C1 segment of cervical spinal cord (tissue), 14 donors: ENCODE measurements around the gene TOPORS.
A peak's percentile ranks its signal among the peaks of the same experiment; 100 is the strongest.
"Not testable (repeated sequence)": the region's sequence is repeated elsewhere in the genome, so short reads cannot be mapped to it uniquely, and the experiment has no call there.

ENCODE experiments used
- DNase-seq, 14 donors: peaks; one replicate each; lab custom pipeline; 2025; lab: John Stamatoyannopoulos, UW

TOPORS gene

DNA sequence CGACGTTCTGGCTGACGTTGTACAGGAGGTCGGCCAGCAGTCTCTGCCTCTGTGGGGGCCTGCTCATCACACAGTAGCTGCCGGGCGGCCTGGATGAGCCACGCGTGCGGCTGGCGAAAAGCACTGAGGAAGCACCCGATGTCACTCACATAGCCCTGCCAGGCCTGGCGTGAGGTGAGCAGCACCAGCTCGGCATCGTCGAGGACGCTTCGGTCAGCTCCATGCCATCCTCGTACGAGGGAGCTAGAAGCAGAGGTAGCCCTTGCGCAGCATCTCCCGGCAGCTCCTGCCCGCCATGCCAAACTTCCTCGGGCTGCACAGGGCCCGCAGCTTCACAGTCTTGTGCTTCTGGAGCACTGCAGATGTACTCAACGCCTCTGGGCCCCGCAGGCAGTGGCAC is 14.4 kb upstream of the TOPORS start:
- DNase-seq, result no peak

DNA sequence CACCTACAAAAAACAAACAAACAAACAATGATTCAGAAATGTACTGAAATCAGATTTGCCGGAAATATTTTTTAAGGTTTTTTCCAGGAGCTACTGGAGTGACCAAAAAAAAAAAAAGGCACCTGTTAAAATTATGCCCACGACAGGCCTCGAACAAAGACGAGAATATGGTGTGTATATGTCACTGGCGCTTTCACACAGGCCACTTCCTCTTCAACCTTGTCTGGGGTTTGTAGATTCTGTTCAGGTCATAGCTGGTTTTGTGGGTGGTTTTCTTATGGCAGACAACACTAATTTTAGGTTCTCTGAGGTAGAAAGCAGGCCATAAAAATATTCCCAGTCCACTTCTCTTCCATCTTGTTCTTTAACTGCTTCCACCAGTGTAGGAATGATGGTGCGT is 13.6 kb upstream of the TOPORS start:
- no peak for DNase-seq

DNA sequence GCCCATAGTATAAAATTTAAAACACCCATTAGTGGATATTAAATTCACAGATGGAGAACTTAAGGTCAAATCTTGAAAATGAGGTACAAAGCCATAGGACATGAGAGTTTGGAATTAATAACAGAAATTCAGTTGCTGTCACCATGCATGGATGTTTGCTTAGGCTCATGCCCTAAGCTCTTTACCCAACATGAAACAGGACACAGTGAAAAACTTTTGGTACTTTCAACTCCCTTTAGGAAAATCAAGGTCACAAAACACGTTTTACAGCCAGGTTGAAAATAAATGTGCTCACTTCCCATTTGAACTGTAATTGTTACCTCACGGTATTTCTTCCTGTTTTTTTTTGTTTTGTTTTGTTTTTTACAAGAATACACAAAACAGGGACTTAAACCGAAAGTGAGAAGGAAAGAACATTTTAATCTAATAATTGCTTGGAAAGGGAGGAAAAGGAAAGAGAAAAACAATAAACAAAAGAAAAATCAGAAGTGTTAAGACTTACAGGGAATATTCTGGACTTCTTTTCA is 6.1 kb upstream of the TOPORS start:
- DNase-seq, result no peak

DNA sequence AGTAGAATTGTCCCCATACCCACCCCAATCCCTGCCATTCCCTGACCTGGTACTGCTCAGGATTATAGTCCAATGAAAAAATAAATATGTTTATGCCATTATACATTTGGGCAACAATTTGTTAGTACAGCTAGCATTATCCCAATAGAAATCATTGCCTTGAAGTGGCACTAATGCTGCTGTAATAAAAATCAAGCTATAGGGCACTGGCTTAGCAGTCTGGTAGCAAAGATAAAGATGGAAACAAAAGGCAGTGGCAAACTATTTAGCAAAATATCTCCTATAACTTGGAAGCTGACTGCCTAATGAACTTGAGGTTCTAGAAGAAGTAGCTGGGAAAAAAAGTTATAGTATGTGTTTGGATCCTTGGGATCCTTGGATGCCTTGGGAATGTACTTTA is 2.2 kb upstream of the TOPORS start:
- DNase-seq, result no peak

DNA sequence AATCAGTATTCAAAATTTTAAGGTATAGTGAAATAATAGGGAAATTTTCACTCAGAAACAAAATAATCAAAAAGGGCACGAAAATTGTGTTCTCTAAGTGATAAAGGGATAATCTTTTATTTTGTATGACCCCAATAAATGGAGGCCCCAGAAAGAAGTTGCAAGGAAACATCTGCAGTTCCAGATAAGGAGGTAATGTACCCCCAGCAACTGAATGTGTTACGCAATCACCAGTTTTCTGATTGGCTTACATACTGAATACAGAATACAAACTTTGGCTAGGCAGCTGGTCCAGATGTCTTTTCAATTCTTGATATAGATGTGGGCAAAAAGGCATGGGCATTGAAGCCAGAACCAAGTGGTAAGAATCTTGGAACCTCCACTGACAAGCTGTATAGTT is 1.7 kb upstream of the TOPORS start:
- no peak for DNase-seq

DNA sequence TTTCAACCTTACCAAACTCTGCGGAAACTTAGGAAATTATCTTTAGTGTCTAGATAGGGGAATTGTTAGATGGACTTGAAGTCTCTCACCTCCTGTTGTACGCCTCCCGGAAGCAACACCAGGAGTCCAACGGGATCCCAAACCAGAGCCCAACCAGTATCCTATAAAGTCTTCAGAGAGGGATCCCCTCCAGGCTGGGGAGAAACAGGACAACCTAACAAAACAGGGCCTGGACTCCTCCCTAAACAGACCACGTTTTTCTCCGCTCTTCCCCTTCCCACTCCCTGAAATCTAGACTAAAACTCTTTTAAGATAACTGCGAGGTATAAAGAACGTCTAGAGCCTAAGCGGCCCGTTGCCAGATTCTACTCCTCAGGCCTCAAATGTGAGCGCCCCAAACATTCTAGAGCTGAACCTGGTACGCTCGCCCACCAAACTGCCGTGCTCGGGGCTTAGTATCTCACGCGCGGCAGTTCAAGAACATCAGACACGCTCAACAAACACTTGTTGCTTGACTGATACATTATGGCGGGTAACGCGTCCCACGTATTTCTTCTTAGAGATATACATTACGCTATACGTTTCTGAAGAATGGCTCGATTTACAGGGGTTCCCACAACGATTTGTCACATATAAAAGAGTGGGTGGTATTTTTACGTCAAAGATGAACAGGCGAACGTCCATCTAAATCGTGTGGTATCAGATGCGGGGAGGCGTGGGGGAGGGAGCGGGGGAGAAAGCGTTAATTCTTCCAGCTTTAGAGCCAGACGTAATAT is 922 bp downstream of the TOPORS start:
- DNase-seq, result peak in 9 of 14 donors; percentile 31 to 83 (median 60)

DNA sequence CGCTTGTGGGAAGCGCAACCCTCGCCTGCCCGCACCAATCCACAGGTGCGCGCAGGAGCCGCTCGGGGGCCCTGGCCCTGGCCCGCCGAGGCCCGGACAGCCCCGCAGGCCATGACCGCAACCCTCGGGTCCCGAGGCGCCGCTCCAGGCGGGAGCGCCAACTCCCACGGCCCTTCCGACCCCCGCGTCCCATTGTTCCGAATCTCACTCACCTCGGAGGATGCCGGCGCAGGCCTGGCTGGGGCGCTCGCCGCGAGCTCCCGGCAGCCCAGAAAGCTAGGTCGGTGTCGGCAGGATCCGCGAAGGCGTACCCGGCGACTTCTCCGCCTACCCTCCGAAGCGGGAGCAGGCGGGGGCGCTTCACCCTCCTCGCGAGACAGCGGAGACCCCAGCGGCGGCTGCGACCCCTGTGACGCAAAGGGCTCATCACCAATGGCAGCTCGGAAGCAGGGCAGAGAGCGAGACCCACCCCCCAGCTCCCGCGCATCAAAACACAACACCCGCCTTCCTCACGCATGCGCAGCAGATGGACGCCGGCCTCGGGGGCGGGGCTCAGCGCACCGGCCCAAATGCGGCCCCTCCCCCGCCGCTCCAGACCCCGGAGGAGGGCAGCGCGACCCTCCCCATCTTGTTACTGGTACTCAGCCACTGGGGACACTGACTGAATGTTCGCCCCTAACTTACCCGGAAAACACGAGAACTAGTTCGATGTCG is 1.7 kb downstream of the TOPORS start:
- DNase-seq, result peak; percentile 50 to 96 (median 90)

DNA sequence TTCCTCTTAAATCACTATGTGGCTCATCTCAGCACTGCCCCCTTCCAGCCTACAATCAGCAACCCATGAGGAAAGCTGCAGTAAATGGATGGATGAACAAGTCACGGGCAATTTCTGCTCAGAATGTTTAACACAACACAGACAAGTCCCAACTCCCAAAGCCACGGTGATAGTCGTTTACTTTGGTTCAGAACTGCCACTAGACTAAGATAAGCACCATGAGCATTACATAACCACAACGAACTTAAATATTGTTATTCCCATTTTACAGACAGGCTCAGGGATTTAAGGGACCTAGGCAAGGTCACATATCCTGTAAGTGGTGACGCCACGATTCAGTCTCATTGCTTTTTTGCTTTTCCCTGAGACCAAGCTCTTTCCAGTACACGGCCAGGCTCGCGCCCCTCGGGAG is 2.2 kb downstream of the TOPORS start:
- DNase-seq, result peak in 3 of 14 donors; percentile 7 to 40 (median 19)

DNA sequence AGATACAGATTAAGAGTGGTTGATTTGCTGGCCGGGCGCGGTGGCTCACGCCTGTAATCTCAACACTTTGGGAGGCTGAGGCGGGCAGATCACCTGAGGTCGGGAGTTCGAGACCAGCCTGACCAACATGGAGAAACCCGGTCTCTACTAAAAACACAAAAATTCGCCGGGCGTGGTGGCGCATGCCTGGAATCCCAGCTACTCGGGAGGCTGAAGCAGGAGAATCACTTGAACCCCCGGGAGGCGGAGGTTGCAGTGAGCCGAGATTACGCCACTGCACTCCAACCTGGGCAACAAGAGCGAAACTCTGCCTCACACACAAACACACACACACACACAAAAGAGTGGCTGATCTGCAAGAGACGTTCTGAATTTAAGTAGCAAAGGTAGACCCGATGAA is 4.2 kb downstream of the TOPORS start:
- DNase-seq, result not testable (repeated sequence)

DNA sequence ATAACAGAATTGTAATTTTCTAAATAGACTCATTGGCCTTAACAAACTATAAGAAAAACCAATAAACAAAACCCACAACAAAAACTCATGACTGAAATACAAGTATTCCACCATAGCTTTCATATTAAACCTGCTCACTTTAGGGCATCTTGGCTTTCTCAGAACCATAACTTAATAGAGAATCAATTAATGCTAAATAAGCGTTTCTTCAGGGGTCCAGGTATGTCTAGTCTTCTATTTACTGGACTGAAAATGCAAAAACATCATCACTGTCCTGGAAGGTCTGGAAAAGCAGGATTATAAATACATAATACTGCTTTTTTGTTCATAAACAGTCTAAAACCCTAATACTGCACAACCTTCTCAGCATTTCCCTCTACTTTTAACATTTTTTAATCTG is 6.5 kb downstream of the TOPORS start:
- no peak for DNase-seq

DNA sequence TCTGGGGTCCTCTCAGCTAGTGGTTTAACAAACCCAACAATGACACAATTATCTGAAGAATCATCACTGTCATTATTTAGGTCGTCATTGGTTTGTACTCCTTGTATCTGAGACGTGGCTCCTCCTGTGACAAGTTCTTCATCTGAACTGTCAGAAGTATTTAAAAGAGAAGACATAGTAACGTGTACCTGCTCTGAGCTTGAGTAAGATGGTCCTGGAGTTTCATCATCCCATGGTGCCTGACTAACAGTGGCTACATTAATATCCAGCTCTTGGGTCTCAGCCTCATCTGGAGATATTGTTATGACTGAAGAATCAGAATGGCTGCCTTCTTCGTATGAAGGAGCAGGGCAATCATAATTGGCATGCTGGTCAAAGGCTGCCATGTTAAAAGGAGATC is 9.3 kb downstream of the TOPORS start:
- no peak for DNase-seq

DNA sequence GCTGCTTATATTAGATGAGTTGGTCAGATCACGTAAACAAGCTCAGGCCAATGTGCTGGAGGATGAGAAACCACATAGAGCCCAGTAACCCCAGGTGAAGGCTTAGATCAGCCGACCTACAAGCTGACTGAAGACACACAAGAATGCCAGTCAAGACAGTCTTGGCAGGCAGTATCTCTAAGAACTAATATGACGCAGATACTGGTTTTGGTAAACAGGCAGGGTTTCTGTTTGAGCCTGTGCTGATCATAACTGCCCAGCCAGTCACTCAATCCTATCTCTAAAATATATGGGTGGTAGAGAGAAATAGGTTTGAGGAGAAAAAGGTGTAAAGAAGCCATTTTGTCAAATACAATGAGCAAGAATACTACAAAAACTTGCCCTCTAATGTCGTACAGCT is 18.6 kb downstream of the TOPORS start:
- DNase-seq, result no peak

DNA sequence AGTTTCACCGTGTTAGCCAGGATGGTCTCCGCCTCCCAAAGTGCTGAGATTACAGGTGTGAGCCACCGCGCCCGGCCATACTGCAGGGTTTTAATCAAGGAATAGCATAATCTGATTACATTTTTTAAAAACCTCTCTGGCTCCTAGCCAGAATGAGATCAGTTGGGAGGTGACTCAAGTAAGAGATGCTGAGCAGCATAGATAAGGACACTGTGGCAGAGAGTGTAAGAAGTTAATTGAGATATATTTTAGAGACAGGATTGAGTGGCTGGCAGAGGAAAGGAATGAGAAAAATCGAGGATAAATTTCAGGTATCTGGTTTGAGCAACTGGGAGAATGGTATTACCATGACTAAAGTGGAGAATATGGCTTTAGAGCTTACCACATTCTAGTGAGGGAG is 19.1 kb downstream of the TOPORS start:
- no peak for DNase-seq

DNA sequence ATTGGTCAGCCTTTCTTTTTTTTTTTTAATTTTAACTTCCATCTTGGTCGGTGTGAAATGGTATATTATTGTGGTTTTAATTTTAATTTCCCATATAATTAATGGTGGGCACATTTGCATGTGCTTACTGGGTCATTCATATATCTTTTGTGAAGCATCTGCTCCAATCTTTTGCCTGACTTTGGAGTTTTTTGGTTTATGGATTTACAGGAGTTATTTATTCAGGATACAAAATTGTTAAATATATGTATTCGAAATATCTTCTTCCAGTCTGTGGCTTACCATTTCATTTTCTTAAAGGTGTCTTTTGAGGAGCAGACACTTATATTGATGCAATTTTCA is 25.7 kb downstream of the TOPORS start:
- no peak for DNase-seq

DNA sequence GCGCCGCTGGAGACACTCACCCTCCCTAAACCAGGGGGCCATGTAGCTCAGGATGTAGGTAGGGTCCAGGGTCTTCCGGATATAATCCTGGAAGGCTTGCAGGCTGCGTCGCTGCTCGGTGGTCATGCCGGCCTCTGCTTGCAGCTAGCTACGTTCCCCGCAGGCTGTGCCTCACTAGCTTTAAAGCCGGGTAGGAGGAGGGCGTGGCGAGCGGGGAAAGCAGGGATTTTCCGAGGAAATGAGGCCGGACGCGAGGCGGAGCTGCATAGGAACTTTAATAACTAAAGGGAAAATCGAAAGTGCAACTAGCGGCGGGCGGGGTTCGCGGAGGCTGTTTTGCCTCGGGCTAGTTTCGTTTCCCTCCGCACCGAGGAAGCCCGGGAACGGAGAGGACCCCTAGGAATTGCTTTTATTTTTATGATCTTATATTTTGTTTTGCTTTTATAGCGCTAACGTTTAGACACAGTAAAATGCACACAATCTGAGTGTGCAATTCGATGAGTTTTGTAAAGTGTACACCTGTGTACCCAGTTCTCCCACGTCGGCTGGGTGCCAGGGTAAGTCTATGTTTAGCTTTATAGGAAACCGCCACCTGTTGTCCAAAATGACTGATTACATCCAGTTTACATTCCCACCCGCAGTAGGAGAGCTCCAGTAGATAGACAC is 26.2 kb downstream of the TOPORS start, which contains the start of gene RIGI:
Gene RIGI, minus strand, starts transcription at position 156 of the 666 bp plus-strand sequence. Its CDS starts 30 bp downstream, at position 126.
- peak in 13 of 14 donors; percentile 24 to 86 (median 72) for DNase-seq

DNA sequence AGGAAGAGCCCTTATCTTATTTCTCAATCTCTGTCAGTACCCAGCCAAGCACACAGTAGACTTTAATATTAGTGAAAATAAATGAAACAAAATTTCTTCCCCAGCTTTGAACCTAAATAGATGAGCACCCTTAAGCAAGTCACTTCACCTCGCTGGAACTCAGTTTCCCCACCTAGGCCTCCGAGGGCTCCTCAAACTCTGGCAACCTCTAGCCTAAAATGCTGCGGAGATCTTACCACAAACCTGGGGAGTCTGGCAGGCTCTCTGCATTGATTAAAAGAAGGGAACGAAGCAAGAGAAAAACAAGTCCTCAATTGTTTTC is 26.7 kb downstream of the TOPORS start:
- DNase-seq, result peak in 1 of 14 donors; percentile 66

DNA sequence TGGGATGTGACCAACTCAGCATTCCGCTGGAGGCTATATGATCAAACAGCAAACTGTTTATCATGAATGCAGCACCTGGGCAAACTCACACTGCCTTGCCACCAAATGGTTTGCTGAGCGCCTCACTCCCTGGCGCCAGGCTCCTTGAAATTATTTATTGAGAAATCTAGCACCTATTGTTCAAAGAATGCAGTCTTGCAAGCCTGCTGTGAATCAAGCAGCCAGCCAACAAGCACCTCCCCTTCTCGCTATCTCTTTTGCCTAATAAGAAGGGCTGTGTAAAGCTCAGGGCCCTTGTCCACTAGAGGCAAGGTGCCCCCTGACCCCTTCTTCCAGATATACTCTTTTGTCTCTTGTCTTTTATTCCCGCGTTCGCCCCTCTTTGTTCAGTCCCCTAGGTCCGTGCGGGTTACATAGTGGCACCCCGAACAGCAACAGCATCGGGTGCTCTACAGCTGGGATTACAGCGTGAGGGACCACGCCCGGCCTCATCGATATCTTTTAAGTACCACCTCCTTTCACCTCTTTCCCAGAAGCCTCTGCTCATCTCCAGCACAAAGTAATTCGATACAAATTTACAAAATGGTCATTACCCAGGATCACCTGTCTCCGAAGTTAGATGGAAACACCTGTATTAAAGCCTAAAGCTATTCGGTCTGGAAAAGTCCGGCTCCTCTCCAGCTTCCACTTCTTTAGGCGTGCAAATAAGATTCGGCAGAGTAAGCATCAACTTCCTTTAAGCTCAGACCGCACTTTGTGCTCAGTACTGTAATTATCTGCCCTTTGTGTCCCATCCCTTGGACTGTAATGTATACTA is 27.3 kb downstream of the TOPORS start:
- DNase-seq, result peak in 4 of 14 donors; percentile 4 to 52 (median 38)

DNA sequence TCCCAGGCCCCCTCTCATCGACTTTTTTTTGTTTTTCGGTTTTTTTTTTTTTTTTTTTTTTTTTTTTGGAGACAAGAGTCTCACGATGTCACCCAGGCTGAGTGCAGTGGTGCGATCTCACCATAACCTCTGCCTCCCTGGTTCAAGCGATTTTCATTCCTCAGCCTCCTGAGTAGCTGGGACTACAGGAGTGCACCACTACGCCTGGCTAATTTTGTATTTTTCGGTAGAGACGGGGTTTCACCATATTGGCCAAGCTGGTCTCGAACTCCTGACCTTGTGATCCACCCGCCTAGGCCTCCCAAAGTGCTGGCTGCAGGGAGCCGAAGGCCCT is 27.9 kb downstream of the TOPORS start:
- not testable (repeated sequence) for DNase-seq

DNA sequence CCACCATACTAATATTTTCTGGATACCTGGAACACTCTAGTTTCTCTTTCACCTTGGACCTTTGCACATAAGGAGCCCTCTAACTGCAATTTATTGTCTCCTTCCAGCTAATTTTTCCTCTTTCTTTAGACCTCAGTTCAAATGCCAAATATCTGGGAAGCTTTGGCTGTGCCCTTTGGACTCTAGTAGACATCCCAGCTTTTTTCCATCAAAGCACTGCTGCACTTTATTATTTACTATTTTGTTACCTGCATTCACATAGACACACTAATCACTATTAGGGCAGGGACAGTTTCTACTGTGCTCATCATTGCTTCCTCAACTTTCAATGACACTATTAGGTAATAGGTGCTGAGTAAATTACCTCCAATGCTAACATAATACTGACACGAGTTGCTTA is 28.5 kb downstream of the TOPORS start:
- no peak for DNase-seq

DNA sequence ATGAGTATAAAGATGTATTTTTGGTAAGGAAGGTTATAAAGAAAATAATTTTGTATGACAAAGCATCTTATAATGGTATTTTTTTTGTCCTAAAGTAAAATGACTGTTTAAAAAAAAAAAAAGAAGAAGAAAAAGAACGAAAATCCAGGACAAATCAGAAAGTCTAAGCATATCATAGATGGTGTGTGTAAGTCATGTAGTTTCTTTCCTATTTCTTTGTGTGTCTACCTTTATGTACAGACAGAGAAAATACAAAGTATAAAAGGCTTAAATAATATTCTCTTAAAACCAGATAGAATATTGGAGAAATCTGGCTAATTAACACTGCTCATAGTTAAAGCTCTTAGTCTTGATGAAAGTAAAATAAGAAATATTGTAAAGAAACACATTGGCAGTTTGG is 34.1 kb downstream of the TOPORS start:
- DNase-seq, result no peak

DNA sequence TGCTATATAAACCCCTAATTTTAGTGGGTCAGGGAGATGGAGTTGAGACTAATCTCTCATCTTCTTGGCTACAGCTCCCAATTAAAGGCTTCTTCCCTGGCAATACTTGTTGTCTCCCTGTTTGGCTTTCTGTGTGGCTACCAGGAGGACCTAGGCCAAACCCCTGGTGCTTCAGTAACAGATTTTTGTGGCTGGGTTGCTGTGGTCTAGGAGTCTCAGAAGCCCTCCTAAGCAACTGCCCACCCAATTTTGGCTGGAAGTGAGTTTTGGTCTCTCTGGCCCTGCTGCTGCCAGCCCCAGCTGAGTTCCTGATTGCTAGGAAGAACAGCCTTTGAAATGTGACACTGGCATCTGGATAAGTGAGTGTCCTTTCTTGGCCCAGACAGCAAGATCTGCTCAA is 36.1 kb downstream of the TOPORS start:
- no peak for DNase-seq

DNA sequence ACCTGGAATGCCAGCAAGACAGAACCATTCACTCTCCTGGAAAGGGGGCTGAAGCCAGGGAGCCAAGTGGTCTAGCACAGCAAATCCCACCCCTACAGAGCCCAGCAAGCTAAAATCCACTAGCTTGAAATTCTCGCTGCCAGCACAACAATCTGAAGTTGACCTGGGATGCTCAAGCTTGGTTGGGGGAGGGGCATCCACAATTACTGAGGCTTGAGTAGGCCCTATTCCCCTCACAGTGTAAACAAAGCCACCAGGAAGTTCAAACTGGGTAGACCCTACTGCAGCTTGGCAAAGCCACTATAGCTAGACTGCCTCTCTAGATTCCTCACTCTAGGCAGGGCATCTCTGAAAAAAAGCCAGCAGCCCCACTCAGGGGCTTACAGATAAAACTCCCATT is 43.7 kb downstream of the TOPORS start:
- no peak for DNase-seq
